Erythroblast (primary cell): ENCODE measurements around the gene CEACAM18.
"Not testable (repeated sequence)": the region's sequence is repeated elsewhere in the genome, so short reads cannot be mapped to it uniquely, and the experiment has no call there.

Experiments used
- DNase-seq, 2 experiments: peaks; one replicate each; lab custom pipeline; 2025; lab: John Stamatoyannopoulos, UW
- GATA1 ChIP-seq: IDR thresholded peaks from 2 replicates; pipeline ENCODE4 v1.6.1; 2011; ENCODE audit warnings: low read depth, mild to moderate bottlenecking, control low read depth, low read length, moderate library complexity
- POLR2A ChIP-seq: IDR thresholded peaks from 2 replicates; pipeline ENCODE4 v1.6.1; 2011; ENCODE audit warnings: mild to moderate bottlenecking, low read length

Gene CEACAM18

GRCh38 chr19:51456541-51457290 is 21.6 kb upstream of the CEACAM18 start:
- TF ChIP-seq POLR2A, result no peak
- no peak for TF ChIP-seq GATA1
- no peak for DNase-seq

DNA sequence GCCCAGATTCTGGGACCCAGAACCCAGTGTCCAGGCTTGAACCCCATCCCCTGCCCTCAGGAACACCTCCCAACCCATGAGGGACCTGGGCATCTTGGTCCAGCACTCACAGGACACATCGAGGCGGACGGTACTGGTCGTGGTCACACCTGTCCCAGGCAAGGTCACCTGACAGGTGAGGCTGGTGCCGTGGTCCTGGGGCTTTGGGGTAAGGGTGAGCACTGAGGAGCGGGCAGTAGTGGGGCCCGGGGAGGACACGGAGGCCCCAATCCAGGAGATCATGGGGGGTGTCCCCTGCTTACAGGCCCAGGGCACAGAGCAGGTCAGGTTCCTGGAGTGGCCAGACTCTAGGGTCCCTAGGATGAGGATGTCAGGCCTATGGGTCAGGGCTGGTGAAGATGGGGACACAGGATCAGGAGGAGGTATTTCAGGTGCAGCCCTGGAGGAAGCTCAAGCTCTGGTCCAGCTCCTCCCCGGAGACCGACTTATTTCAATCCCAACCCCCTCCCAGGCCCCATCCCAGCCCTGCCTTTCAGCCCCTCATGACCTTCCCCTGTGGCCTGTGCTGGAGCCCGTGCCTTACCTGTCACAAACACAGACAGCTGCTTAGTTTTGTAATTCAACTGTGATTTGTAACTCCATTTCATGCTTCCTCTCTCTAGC is 20.9 kb upstream of the CEACAM18 start:
- no peak for TF ChIP-seq POLR2A
- TF ChIP-seq GATA1, result no peak
- no peak for DNase-seq

DNA sequence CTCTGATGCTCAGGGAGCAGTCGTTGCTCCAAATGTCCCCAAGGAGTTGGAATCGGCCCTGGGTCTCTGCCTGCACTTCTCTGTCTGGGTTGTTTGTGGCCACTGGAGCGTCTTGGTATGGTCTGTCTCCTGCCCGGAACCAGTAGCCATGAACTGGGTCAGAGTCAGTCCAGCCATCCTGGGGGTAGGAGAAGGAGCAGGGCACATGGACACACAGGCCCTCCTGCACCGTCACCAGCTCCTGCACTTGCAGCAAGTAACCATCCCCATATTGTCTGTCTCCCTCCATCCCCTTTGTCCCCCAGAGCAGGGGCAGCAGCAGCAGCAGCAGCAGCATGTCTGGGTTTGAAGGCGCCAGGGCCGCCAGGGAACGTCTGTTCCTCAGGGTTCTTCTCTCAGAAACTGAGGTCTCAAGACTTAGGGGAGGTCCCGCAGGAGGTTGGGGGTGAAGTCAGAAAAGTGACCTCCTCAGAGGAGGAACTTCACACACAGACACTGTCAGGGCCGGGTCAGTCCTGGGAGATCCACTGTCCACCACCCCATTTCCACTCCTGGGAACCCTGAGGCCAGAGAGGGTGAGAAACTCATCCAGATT is 20.2 kb upstream of the CEACAM18 start, which contains the start of gene SIGLEC8:
Gene SIGLEC8, minus strand, starts transcription at position 404 of the 595 bp plus-strand sequence. Its CDS starts 67 bp downstream, at position 337.
- no peak for DNase-seq
- no peak for TF ChIP-seq GATA1
- no peak for TF ChIP-seq POLR2A

DNA sequence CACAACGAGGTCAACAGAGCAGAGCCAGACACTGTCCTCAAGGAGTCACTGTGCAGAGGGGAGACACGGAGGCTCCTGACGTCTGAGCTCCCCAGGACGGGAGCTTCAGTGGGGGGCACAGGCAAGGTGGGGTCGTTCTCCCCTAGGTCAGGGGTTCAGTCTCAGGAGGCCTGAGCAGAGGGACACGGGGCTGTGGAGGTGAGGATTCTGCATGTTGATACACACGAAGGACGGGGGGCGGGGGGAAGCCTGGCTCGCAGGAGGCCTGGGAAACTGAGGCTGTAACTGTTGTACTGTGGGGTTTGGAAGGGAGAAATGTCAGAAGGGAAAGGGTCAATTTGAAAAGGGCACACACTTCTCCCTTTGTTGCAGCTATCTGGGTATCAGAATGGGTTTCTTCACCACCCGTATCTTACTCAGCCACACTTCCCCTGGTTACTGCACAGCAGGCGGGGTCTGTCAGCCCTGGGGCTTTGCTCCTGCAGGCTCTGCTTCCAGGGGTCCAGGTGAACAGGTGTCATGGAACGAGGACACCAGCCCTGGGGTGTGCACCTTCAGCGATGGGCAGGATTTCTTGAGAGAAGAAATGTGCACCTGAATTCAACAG is 19.3 kb upstream of the CEACAM18 start:
- no peak for DNase-seq
- TF ChIP-seq POLR2A (no peak), GATA1 (no peak)

GRCh38 chr19:51460164-51460992 is 18.0 kb upstream of the CEACAM18 start:
- DNase-seq, result peak in 1 of 2 experiments; percentile 50

DNA sequence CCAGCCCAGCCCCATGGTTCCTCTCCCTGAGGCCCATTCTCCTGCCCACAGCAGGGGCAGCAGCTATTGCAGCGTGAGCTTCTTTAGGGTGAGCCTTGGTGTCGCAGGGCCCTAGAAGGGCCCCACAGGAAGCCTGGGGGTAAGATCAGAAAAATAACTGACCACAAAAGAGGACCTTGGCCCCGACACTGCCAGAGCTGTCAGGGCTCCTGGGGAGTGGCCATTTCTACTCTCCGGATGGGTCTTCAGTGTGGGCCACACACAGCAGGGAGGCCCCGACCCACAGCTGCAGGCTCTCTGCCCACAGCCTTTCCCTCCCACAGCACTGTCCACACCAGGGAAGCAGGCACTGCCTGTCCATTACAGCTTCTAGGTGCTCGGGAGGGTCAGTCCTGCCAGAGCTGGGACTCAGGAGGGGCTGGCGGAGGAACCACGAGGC is 16.6 kb upstream of the CEACAM18 start:
- TF ChIP-seq GATA1 (no peak), POLR2A (no peak)
- DNase-seq, result no peak

More at GRCh38 chr19:51460164-51460992, 18.0 kb upstream of the CEACAM18 start:
- TF ChIP-seq GATA1 (no peak), POLR2A (no peak)

- no peak for DNase-seq
- no peak for TF ChIP-seq GATA1
- no peak for TF ChIP-seq POLR2A
Measured at GRCh38 chr19:51462276-51462675, 16.1 kb upstream of the CEACAM18 start.

DNA sequence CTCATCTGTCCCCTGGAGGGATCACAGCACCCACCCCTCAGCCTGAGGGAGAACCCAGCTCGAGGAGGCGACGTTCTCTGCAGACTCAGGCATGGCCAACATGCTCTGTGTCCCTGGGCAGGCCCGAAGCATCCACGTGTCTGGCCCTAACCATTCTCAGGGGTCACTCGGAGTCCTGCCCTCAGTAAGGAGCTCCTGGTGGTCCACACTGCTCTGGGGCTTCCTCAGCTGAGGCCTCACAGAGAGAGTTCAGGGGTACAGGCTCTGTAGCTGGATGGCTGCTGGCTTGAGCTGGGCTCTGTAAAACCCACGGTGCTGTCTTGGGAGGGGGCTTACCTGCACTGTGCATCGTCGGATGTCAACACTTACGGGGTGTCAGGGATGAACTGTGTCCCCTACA is 15.7 kb upstream of the CEACAM18 start:
- TF ChIP-seq GATA1, result no peak
- TF ChIP-seq POLR2A, result no peak
- DNase-seq, result no peak

DNA sequence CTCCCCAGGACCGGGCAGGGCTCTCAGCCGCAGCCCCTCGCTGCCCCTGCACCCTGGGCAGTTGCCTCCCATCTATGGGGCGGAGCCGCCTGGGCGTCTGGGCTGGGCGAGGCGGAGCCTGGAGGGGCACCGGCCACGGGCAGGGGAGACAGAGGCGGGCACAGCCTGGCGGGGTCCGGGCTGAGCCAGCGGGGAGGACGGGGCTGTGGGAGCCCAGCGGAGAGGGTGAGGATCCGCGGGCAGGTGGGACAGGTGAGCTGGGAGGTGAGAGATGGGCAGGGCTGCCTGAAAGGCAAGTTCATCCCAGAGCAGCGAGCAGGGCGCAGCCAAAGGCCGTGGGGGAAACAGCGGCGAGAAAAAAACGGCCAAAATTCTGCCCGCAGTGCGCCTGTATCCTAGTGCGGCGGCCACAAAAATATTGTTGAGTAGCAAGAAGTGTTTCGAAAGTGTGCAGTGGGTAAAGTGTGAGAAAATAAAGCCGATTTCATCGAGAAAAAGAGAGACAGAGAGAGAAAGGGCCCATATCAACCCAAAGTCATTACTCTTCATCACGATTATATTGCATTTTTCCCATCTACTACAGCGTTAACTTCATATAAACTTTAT is 14.3 kb upstream of the CEACAM18 start:
- DNase-seq, result not testable (repeated sequence)

DNA sequence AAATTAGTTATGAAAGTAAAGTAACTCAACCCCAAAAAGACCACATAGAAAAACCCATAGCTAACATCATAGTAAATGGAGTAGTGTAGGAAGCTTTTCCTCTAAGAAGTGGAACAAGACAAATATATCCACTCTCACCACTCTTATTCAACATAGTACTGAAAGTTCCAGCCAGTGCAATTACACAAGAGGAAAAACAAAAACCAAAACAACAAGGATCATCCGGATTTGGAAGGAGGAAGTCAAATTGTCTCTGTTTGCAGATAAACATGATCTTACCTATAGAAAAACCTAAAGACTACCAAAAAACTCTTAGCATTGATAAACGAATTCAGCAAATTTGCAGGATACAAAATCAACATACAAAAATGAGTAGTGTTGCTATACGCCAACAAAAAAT is 11.6 kb upstream of the CEACAM18 start:
- DNase-seq, result no peak
- no peak for TF ChIP-seq GATA1
- no peak for TF ChIP-seq POLR2A

DNA sequence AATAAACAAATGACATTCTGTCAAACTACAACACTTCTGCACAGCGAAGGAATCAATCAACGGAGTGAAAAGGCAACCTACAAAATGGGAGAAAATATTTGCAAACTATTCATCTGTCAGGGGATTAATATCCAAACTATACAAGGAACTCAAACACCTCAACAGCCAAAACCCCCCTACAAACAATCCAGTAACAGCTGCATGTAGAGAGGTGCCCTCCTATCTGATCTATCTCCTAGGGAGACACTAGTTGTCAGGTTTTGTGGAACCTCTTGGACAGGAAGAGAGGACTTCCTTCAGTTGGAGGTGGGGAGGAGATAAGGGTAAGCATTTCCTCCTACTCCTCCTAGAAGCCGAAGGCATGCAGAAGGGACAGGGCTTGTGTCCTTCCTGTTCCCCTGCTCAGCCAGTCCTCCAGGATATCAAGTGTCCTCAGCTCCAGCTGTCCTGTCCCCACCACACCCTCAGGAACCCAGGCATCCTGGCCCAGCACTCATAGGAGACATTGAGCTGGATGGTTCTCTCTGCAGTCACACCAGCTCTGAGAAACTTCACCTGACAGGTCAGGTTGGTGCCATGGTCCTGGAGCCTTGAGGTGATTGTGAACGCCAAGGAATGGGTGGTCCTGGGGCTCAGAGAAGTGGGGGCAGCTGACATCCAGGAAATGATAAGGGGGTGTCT is 10.3 kb upstream of the CEACAM18 start:
- DNase-seq, result no peak
- TF ChIP-seq POLR2A (no peak), GATA1 (no peak)

GRCh38 chr19:51468545-51468920 is 9.8 kb upstream of the CEACAM18 start:
- no peak for TF ChIP-seq POLR2A
- TF ChIP-seq GATA1, result no peak
- DNase-seq, result no peak
